PC-3 (cell line): Measurements from ENCODE around the gene NECTIN3. TPM values are rescaled to one million over a fixed set of nuclear protein-coding genes. Genes with fewer than 3 reads are reported as not detected.

Experiments used
- ATAC-seq: fragments of 200-7000 bp; cut with Tn5 transposase; 2 replicates; pipeline ENCODE4 v1.9.1; 2020; ENCODE audit warnings: mild to moderate bottlenecking, moderate library complexity
- BruUV-seq: library from RNA; stranded (reverse); fragments of 400-500 nt; replicated peaks from 2 replicates; lab custom pipeline; 2021; lab: Mats Ljungman, UMichigan
- CTCF ChIA-PET: fragments of 300-600 bp; sonication (Branson Sonifier 250); formaldehyde crosslinking; loops from one replicate; lab custom pipeline; 2022; ENCODE audit warnings: antibody characterized with exemption; lab: Charles Lee
- POLR2A ChIA-PET: fragments of 300-600 bp; sonication (Branson Sonifier 250); formaldehyde crosslinking; loops from one replicate; lab custom pipeline; 2022; ENCODE audit warnings: antibody characterized with exemption; ENCODE audit not compliant: unreplicated experiment; lab: Charles Lee
- DNase-seq: peaks from one replicate; pipeline ENCODE4 v3.0.0-alpha.2; 2015
- H2AFZ ChIP-seq: fragments of 300-600 bp; sonication (generic); 2 replicates; pipeline ENCODE4 v1.6.0; 2016; ENCODE audit warnings: antibody characterized with exemption, low read length
- H3F3A ChIP-seq: fragments of 300-600 bp; sonication (generic); one replicate; pipeline ENCODE4 v1.6.0; 2017; ENCODE audit warnings: antibody characterized with exemption, low read length, control low read depth, mild to moderate bottlenecking; ENCODE audit not compliant: unreplicated experiment
- H3K27ac ChIP-seq: fragments of 300-600 bp; sonication (generic); 2 replicates; pipeline ENCODE4 v1.5.1; 2016; ENCODE audit warnings: mild to moderate bottlenecking, low read length
- H3K27me3 ChIP-seq: fragments of 300-600 bp; sonication (generic); 2 replicates; pipeline ENCODE4 v1.6.1; 2016; ENCODE audit warnings: low read length, mixed read lengths
- H3K36me3 ChIP-seq: fragments of 300-600 bp; sonication (generic); 2 replicates; pipeline ENCODE4 v1.6.1; 2016; ENCODE audit warnings: low read depth, mixed run types, low read length, mixed read lengths
- H3K4me1 ChIP-seq: fragments of 300-600 bp; sonication (generic); 2 replicates; pipeline ENCODE4 v1.5.1; 2016; ENCODE audit warnings: low read length; ENCODE audit not compliant: insufficient read depth
- H3K4me2 ChIP-seq: fragments of 300-600 bp; sonication (generic); 2 replicates; pipeline ENCODE4 v1.6.0; 2016; ENCODE audit warnings: low read length
- H3K4me3 ChIP-seq: fragments of 300-600 bp; sonication (generic); 2 replicates; pipeline ENCODE4 v1.5.1; 2016; ENCODE audit warnings: mild to moderate bottlenecking, low read length, mixed read lengths
- H3K79me2 ChIP-seq: fragments of 300-600 bp; sonication (generic); 2 replicates; pipeline ENCODE4 v1.6.1; 2017; ENCODE audit warnings: low read length, mixed read lengths
- H3K9ac ChIP-seq: fragments of 300-600 bp; sonication (generic); 2 replicates; pipeline ENCODE4 v1.6.0; 2016; ENCODE audit warnings: mild to moderate bottlenecking, low read length
- H3K9me2 ChIP-seq: fragments of 300-600 bp; sonication (generic); replicated peaks from 2 replicates; pipeline ENCODE4 v1.6.1; 2016; ENCODE audit warnings: mixed run types, low read length, mixed read lengths
- H3K9me3 ChIP-seq: fragments of 300-600 bp; sonication (generic); 2 replicates; pipeline ENCODE4 v1.6.1; 2016; ENCODE audit warnings: low read length, mixed read lengths
- H4K20me1 ChIP-seq: fragments of 300-600 bp; sonication (generic); 2 replicates; pipeline ENCODE4 v1.6.1; 2016; ENCODE audit warnings: low read length, mixed read lengths
- EZH2 ChIP-seq: fragments of 300-600 bp; sonication (generic); IDR thresholded peaks from one replicate; pipeline ENCODE4 v1.6.1; 2017; ENCODE audit warnings: antibody characterized with exemption, mild to moderate bottlenecking, low read length; ENCODE audit not compliant: unreplicated experiment
- EZH2phosphoT487 ChIP-seq: fragments of 300-600 bp; sonication (generic); IDR thresholded peaks from 2 replicates; pipeline ENCODE4 v1.6.1; 2018; ENCODE audit warnings: mild to moderate bottlenecking, antibody characterized with exemption, low read length, borderline replicate concordance
- intact Hi-C: fragments of 100-400 bp; cut with micrococcal nuclease; formaldehyde crosslinking; loops from 2 replicates; pipeline ENCODE4 v1.9.0; 2023
- total RNA-seq: library from RNA; depleted of rRNA; stranded (reverse); fragments of >200 nt; gene quantifications from 2 replicates; pipeline ENCODE4 v1.2.3, GENCODE V29; 2014
- TF ChIP-seq, protein P1 (sequence below): fragments of 300-600 bp; sonication (generic); conservative IDR thresholded peaks from 2 replicates; pipeline ENCODE4 v1.5.1; 2017; ENCODE audit warnings: antibody characterized with exemption, low read depth, mild to moderate bottlenecking, low read length

Gene NECTIN3
- total RNA-seq, 1 experiment from 2014 or later: 12.8 TPM

- ATAC-seq: no peak
- Histone ChIP-seq H3K9me3 (no peaks in the 10 kb centered on the region), H3K9ac (no peak overlapping the region), H2AFZ (no peak overlapping the region), H3K36me3 (no peaks in the 10 kb centered on the region), H3K27ac (no peak overlapping the region), H3K4me2 (no peak overlapping the region), H3K9me2 (no peaks in the 10 kb centered on the region), H4K20me1 (no peaks in the 10 kb centered on the region), H3K4me3 (no peak overlapping the region), H3F3A (no peaks in the 10 kb centered on the region), H3K79me2 (no peaks in the 10 kb centered on the region), H3K27me3 (no peaks in the 10 kb centered on the region), H3K4me1 (no peaks in the 10 kb centered on the region)
- BruUV-seq: no TSS peak
- intact Hi-C loops: no loop called here
- DNase-seq: no peak
- ChIA-PET CTCF (no interaction called here), POLR2A (no interaction called here)
- TF ChIP-seq EZH2phosphoT487 (no peak), EZH2 (no peak)
- TF ChIP-seq, protein P1, sequence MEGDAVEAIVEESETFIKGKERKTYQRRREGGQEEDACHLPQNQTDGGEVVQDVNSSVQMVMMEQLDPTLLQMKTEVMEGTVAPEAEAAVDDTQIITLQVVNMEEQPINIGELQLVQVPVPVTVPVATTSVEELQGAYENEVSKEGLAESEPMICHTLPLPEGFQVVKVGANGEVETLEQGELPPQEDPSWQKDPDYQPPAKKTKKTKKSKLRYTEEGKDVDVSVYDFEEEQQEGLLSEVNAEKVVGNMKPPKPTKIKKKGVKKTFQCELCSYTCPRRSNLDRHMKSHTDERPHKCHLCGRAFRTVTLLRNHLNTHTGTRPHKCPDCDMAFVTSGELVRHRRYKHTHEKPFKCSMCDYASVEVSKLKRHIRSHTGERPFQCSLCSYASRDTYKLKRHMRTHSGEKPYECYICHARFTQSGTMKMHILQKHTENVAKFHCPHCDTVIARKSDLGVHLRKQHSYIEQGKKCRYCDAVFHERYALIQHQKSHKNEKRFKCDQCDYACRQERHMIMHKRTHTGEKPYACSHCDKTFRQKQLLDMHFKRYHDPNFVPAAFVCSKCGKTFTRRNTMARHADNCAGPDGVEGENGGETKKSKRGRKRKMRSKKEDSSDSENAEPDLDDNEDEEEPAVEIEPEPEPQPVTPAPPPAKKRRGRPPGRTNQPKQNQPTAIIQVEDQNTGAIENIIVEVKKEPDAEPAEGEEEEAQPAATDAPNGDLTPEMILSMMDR: no peak
Observed at GRCh38 chr3:111173906-111174305, 102.3 kb downstream of the NECTIN3 start.

GRCh38 chr3:111190518-111190917 is 118.9 kb downstream of the NECTIN3 start:
- CTCF ChIA-PET: interaction anchor here (0.6 kb wide), 1 partner anchor 63 kb away, joined by 3 read pairs; no protein-coding TSS in a partner anchor
- intact Hi-C loops: no loop called here
- DNase-seq: no peak
- no peak for ATAC-seq
- no peak overlapping the region for H3K9ac ChIP-seq
- H3K4me3 ChIP-seq: no peak overlapping the region
- BruUV-seq: no TSS peak
- no peak overlapping the region for H3K27ac ChIP-seq
- no peaks in the 10 kb centered on the region for H3K36me3 ChIP-seq
- H4K20me1 ChIP-seq: no peaks in the 10 kb centered on the region
- no peak overlapping the region for H3K4me2 ChIP-seq
- no peak overlapping the region for H2AFZ ChIP-seq
- TF ChIP-seq, protein P1: no peak
- TF ChIP-seq EZH2 (no peak), EZH2phosphoT487 (no peak)
- H3F3A ChIP-seq: no peaks in the 10 kb centered on the region
- no peaks in the 10 kb centered on the region for H3K27me3 ChIP-seq
- POLR2A ChIA-PET: no interaction called here
- H3K9me2 ChIP-seq: no peaks in the 10 kb centered on the region
- no peaks in the 10 kb centered on the region for H3K4me1 ChIP-seq
- no peaks in the 10 kb centered on the region for H3K9me3 ChIP-seq
- no peaks in the 10 kb centered on the region for H3K79me2 ChIP-seq

- ChIA-PET CTCF (no interaction called here), POLR2A (no interaction called here)
- no TSS peak for BruUV-seq
- intact Hi-C loops: no loop called here
- H3K27ac ChIP-seq: no peak overlapping the region
- no peaks in the 10 kb centered on the region for H3K36me3 ChIP-seq
- TF ChIP-seq EZH2phosphoT487: no peak
- TF ChIP-seq, protein P1: no peak
- TF ChIP-seq EZH2: no peak
- H2AFZ ChIP-seq: no peak overlapping the region
- no peaks in the 10 kb centered on the region for H3F3A ChIP-seq
- no peak for DNase-seq
- no peaks in the 10 kb centered on the region for H3K27me3 ChIP-seq
- H3K79me2 ChIP-seq: no peaks in the 10 kb centered on the region
- no peak overlapping the region for H3K4me2 ChIP-seq
- H3K9me2 ChIP-seq: no peaks in the 10 kb centered on the region
- ATAC-seq: no peak
- no peak overlapping the region for H3K4me3 ChIP-seq
- H3K4me1 ChIP-seq: no peaks in the 10 kb centered on the region
- no peaks in the 10 kb centered on the region for H4K20me1 ChIP-seq
- H3K9me3 ChIP-seq: no peaks in the 10 kb centered on the region
- H3K9ac ChIP-seq: no peak overlapping the region
Observed at GRCh38 chr3:111193472-111193871, 121.9 kb downstream of the NECTIN3 start.
